CD4-positive, alpha-beta memory T cell (primary cell): Measurements from ENCODE around the gene ZBTB33. TPM values are rescaled to one million over a fixed set of nuclear protein-coding genes. Genes with fewer than 3 reads are reported as not detected.

Source experiments
- CTCF ChIA-PET: fragments of 350-600 bp; sonication (Branson Sonifier 250); formaldehyde crosslinking; loops from one replicate; lab custom pipeline; 2021; ENCODE audit warnings: inconsistent platforms; ENCODE audit not compliant: partially characterized antibody; lab: Charles Lee
- POLR2A ChIA-PET: fragments of 350-600 bp; sonication (Branson Sonifier 250); formaldehyde crosslinking; loops from one replicate; lab custom pipeline; 2021; ENCODE audit not compliant: partially characterized antibody; lab: Charles Lee
- DNase-seq, 5 donors: peaks; one replicate each; pipeline versions ENCODE4 v3.0.0 to v3.0.0-alpha.2; 2020 to 2022; ENCODE audit warnings: mixed read lengths in 1 of 5
- H3K27ac ChIP-seq: one replicate; pipeline ENCODE4 v1.7.0; 2013; ENCODE audit warnings: low read depth, low read length
- H3K27me3 ChIP-seq: 2 replicates; pipeline ENCODE4 v1.7.0; 2013; ENCODE audit warnings: mild to moderate bottlenecking, low read length, moderate library complexity; ENCODE audit not compliant: insufficient read depth
- H3K36me3 ChIP-seq: 2 replicates; pipeline ENCODE4 v1.7.0; 2013; ENCODE audit warnings: mild to moderate bottlenecking, low read length, moderate library complexity; ENCODE audit not compliant: insufficient read depth
- H3K4me1 ChIP-seq: 2 replicates; pipeline ENCODE4 v1.7.0; 2013; ENCODE audit warnings: mild to moderate bottlenecking, low read length, moderate library complexity; ENCODE audit not compliant: insufficient read depth
- H3K4me3 ChIP-seq, 2 donors: one replicate each; pipeline ENCODE4 v1.7.0; 2013; ENCODE audit warnings: low read length in 2 of 2, mild to moderate bottlenecking in 1 of 2
- H3K9me3 ChIP-seq, 2 donors: one replicate each; pipeline ENCODE4 v1.7.0; 2013; ENCODE audit warnings: low read length in 2 of 2, control low read depth in 1 of 2; ENCODE audit not compliant: control insufficient read depth in 1 of 2
- H3K27ac Mint-ChIP-seq, 7 donors: one replicate each; pipeline ENCODE4 v1.8.0; 2020 to 2021; ENCODE audit warnings: mixed read lengths in 7 of 7, mild to moderate bottlenecking in 6 of 7, inconsistent platforms in 3 of 7, moderate library complexity in 3 of 7
- H3K27me3 Mint-ChIP-seq, 2 donors: one replicate each; pipeline ENCODE4 v1.8.0; 2020 to 2021; ENCODE audit warnings: mixed read lengths in 2 of 2
- H3K36me3 Mint-ChIP-seq, 2 donors: one replicate each; pipeline ENCODE4 v1.8.0; 2020 to 2021; ENCODE audit warnings: mixed read lengths in 2 of 2, inconsistent platforms in 1 of 2, mild to moderate bottlenecking in 1 of 2
- H3K4me1 Mint-ChIP-seq, 4 donors: one replicate each; pipeline ENCODE4 v1.8.0; 2020 to 2021; ENCODE audit warnings: mixed read lengths in 4 of 4, mild to moderate bottlenecking in 1 of 4
- H3K4me3 Mint-ChIP-seq, 8 donors: one replicate each; pipeline ENCODE4 v1.8.0; 2020 to 2021; ENCODE audit warnings: mixed read lengths in 8 of 8, mild to moderate bottlenecking in 7 of 8, moderate library complexity in 6 of 8, inconsistent platforms in 3 of 8
- H3K9me3 Mint-ChIP-seq, 8 donors: one replicate each; pipeline ENCODE4 v1.8.0; 2020 to 2021; ENCODE audit warnings: mixed read lengths in 8 of 8, mild to moderate bottlenecking in 5 of 8, inconsistent platforms in 3 of 8, moderate library complexity in 1 of 8
- intact Hi-C: fragments of 100-400 bp; cut with micrococcal nuclease; formaldehyde crosslinking; loops from one replicate; pipeline ENCODE4 v1.15.1; 2023
- polyA plus RNA-seq, 2 donors: library from polyadenylated mRNA; unstranded; fragments of 300-500 nt; fragmentation: Illumina TruSeq; gene quantifications; one replicate each; pipeline ENCODE4 v1.2.3, GENCODE V29; 2021
- total RNA-seq, 2 experiments: library from RNA; stranded (reverse); gene quantifications; one replicate each; pipeline ENCODE4 v1.2.3, GENCODE V29; 2021

The ZBTB33 gene
- total and polyA plus RNA-seq, 4 experiments from 2014 or later = 9.5 to 34.6 (median 26.6) TPM

- DNase-seq = no peak
- Mint-ChIP-seq H3K27ac (no peak overlapping the region), H3K9me3 (peaks cover 0 to 2% (median 0%) of the 10 kb centered on the region in 8 donors), H3K4me1 (no peaks in the 10 kb centered on the region), H3K4me3 (no peak overlapping the region), H3K27me3 (peaks cover 1 to 3% of the 10 kb centered on the region in 2 donors), H3K36me3 (no peaks in the 10 kb centered on the region)
- POLR2A ChIA-PET = no interaction called here
- H3K4me3 ChIP-seq = no peak overlapping the region
- no peaks in the 10 kb centered on the region for H3K36me3 ChIP-seq
- CTCF ChIA-PET = no interaction called here
- no peaks in the 10 kb centered on the region for H3K27me3 ChIP-seq
- intact Hi-C loops = no loop called here
- H3K4me1 ChIP-seq = no peaks in the 10 kb centered on the region
- H3K9me3 ChIP-seq = no peaks in the 10 kb centered on the region
- H3K27ac ChIP-seq = no peak overlapping the region
These were observed 31.1 kb downstream of the ZBTB33 start for GRCh38 chrX:120281761-120282160.

DNA sequence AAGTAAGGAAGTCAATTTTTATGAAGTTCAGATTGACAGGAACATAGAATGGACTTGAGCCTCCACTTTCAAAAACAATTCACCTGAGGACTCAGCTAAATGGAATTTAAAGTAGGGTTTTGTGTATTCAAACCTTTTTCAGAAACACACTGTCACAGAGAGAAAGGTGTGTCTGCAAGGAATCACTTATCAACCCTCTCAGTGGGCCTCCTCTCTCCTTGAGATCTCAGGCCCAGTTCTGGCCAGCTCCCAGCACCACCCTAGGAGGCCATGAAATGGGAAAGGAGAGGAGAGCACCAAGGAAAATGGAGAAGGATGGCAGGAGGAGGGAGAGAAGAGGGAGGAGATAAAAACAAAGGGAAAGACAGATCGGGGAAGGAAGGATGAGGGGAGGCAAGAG lies 32.1 kb downstream of the ZBTB33 start:
- H3K36me3 Mint-ChIP-seq = no peaks in the 10 kb centered on the region
- Histone ChIP-seq H3K4me1 (no peaks in the 10 kb centered on the region), H3K27me3 (no peaks in the 10 kb centered on the region), H3K9me3 (no peaks in the 10 kb centered on the region), H3K27ac (no peak overlapping the region), H3K4me3 (no peak overlapping the region), H3K36me3 (no peaks in the 10 kb centered on the region)
- no peak overlapping the region for H3K27ac Mint-ChIP-seq
- no peaks in the 10 kb centered on the region for H3K4me1 Mint-ChIP-seq
- ChIA-PET POLR2A (no interaction called here), CTCF (no interaction called here)
- H3K27me3 Mint-ChIP-seq = peaks cover 1 to 3% of the 10 kb centered on the region in 2 donors
- intact Hi-C loops = no loop called here
- no peak for DNase-seq
- H3K9me3 Mint-ChIP-seq = peaks cover 0 to 2% (median 0%) of the 10 kb centered on the region in 8 donors
- no peak overlapping the region for H3K4me3 Mint-ChIP-seq

- Histone ChIP-seq H3K27ac (no peak overlapping the region), H3K4me1 (no peaks in the 10 kb centered on the region), H3K9me3 (no peaks in the 10 kb centered on the region), H3K4me3 (no peak overlapping the region), H3K27me3 (no peaks in the 10 kb centered on the region), H3K36me3 (no peaks in the 10 kb centered on the region)
- ChIA-PET CTCF (no interaction called here), POLR2A (no interaction called here)
- Mint-ChIP-seq H3K36me3 (no peaks in the 10 kb centered on the region), H3K27me3 (peaks cover 1 to 3% of the 10 kb centered on the region in 2 donors), H3K4me3 (no peak overlapping the region), H3K9me3 (peaks cover 0 to 2% (median 0%) of the 10 kb centered on the region in 8 donors), H3K4me1 (no peaks in the 10 kb centered on the region), H3K27ac (no peak overlapping the region)
- intact Hi-C loops = no loop called here
- DNase-seq = no peak
These were observed 36.3 kb downstream of the ZBTB33 start for GRCh38 chrX:120286733-120287512.

DNA sequence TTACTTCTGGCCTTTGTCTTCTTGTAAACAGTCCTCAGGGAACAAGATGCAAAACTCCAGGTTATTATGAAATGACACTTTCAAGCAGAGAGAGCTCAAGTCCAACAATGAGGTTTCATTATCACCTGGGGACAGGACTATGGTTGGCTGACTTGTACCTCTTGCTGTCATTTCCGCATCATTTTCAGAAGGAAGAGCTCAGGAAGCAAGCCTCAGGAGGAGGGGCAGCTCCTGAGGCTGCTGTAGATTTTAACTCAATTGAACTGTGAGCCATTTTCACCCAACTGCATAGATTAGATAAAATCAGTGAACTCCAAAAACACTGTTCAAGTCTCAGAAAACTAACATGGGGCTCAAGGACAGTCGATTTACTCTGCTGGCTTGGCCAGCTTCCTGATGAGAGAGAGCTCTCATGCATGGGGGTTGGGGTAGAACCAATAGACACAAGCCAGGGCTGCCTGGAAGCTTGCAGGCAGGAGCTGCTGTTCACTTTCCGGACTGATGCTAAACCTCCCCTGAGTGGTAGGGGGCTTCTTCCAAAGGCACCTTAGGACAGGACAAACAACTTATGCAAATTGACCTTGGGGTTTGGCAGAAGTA lies 37.0 kb downstream of the ZBTB33 start:
- ChIA-PET POLR2A (no interaction called here), CTCF (no interaction called here)
- H3K27ac ChIP-seq = no peak overlapping the region

DNA sequence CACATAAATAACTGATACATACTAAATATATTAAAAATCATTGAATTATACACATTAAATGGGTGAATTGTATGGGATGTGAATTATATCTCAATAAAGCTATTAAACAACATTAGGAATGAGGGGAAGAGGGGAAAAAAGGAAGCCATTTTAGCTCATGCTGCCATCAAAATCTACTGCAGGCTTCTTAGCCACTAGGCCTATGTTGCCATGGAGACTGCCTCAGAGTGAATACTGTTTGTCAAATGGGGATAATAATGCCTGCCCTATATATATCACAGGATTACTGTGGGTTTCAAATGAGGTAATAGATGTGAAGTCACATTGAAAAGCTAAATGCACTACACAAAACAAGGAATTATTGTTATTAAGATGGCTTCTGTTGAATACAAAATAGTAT lies 39.5 kb downstream of the ZBTB33 start:
- no peaks in the 10 kb centered on the region for H3K27me3 ChIP-seq
- H3K36me3 ChIP-seq = no peaks in the 10 kb centered on the region
- no peak overlapping the region for H3K27ac Mint-ChIP-seq
- no peaks in the 10 kb centered on the region for H3K36me3 Mint-ChIP-seq
- H3K4me1 Mint-ChIP-seq = peaks cover 4 to 16% (median 7%) of the 10 kb centered on the region in 4 donors
- no peak for DNase-seq
- H3K27ac ChIP-seq = no peak overlapping the region
- H3K4me1 ChIP-seq = peaks cover 9% of the 10 kb centered on the region
- intact Hi-C loops = no loop called here
- no peaks in the 10 kb centered on the region for H3K9me3 Mint-ChIP-seq
- no peaks in the 10 kb centered on the region for H3K9me3 ChIP-seq
- no peak overlapping the region for H3K4me3 Mint-ChIP-seq
- CTCF ChIA-PET = no interaction called here
- POLR2A ChIA-PET = interaction anchor here (0.9 kb wide), 1 partner anchor 19 kb away, joined by 3 read pairs; no protein-coding TSS in a partner anchor
- no peak overlapping the region for H3K4me3 ChIP-seq
- no peaks in the 10 kb centered on the region for H3K27me3 Mint-ChIP-seq

More for the DNA sequence above, 37.0 kb downstream of the ZBTB33 start:
- peaks cover 0 to 2% (median 0%) of the 10 kb centered on the region in 8 donors for H3K9me3 Mint-ChIP-seq
- intact Hi-C loops = no loop called here
- no peaks in the 10 kb centered on the region for H3K4me1 Mint-ChIP-seq
- no peak overlapping the region for H3K4me3 ChIP-seq
- H3K36me3 ChIP-seq = no peaks in the 10 kb centered on the region
- no peaks in the 10 kb centered on the region for H3K27me3 ChIP-seq
- no peaks in the 10 kb centered on the region for H3K36me3 Mint-ChIP-seq
- H3K27ac Mint-ChIP-seq = no peak overlapping the region
- H3K27me3 Mint-ChIP-seq = peaks cover 1 to 3% of the 10 kb centered on the region in 2 donors
- no peaks in the 10 kb centered on the region for H3K9me3 ChIP-seq
- no peaks in the 10 kb centered on the region for H3K4me1 ChIP-seq
- H3K4me3 Mint-ChIP-seq = no peak overlapping the region
- no peak for DNase-seq

- H3K27me3 Mint-ChIP-seq = no peaks in the 10 kb centered on the region
- Histone ChIP-seq H3K36me3 (no peaks in the 10 kb centered on the region), H3K9me3 (no peaks in the 10 kb centered on the region), H3K4me3 (no peak overlapping the region), H3K27ac (no peak overlapping the region), H3K4me1 (peaks cover 15% of the 10 kb centered on the region), H3K27me3 (no peaks in the 10 kb centered on the region)
- no peaks in the 10 kb centered on the region for H3K9me3 Mint-ChIP-seq
- intact Hi-C loops = no loop called here
- ChIA-PET POLR2A (no interaction called here), CTCF (no interaction called here)
- no peak for DNase-seq
- H3K4me3 Mint-ChIP-seq = no peak overlapping the region
- H3K27ac Mint-ChIP-seq = no peak overlapping the region
- peaks cover 6 to 20% (median 9%) of the 10 kb centered on the region in 4 donors for H3K4me1 Mint-ChIP-seq
- no peaks in the 10 kb centered on the region for H3K36me3 Mint-ChIP-seq
These were observed 40.6 kb downstream of the ZBTB33 start for GRCh38 chrX:120291211-120291610.

GRCh38 chrX:120293015-120293414 lies 42.4 kb downstream of the ZBTB33 start:
- Histone ChIP-seq H3K27ac (no peak overlapping the region), H3K27me3 (no peaks in the 10 kb centered on the region), H3K9me3 (no peaks in the 10 kb centered on the region), H3K4me1 (peaks cover 15% of the 10 kb centered on the region), H3K36me3 (no peaks in the 10 kb centered on the region), H3K4me3 (no peak overlapping the region)
- Mint-ChIP-seq H3K27me3 (no peaks in the 10 kb centered on the region), H3K27ac (no peak overlapping the region), H3K9me3 (no peaks in the 10 kb centered on the region), H3K4me3 (no peak overlapping the region), H3K4me1 (peaks cover 6 to 20% (median 9%) of the 10 kb centered on the region in 4 donors), H3K36me3 (no peaks in the 10 kb centered on the region)
- DNase-seq = no peak
- intact Hi-C loops = no loop called here
- ChIA-PET POLR2A (interaction anchor here (0.8 kb wide), 1 partner anchor 10 kb away, joined by 3 read pairs; no protein-coding TSS in a partner anchor), CTCF (interaction anchor here (0.9 to 2.2 kb wide), 2 partner anchors 16 to 42 kb away, joined by 3 to 9 read pairs; partner anchors contain the start of gene ZBTB33)
